K562 (cell line): ENCODE data around the gene TTC24. TPM values are rescaled to one million over a fixed set of nuclear protein-coding genes. Genes with fewer than 3 reads are reported as not detected.

Source experiments
- CBX5 ChIP-seq: IDR thresholded peaks from 2 replicates; pipeline ENCODE4 v1.6.1; 2014; ENCODE audit warnings: low read depth, borderline replicate concordance
- CCNT2 ChIP-seq: IDR thresholded peaks from 2 replicates; pipeline ENCODE4 v1.6.1; 2011; ENCODE audit warnings: borderline replicate concordance, low read depth, mild to moderate bottlenecking, moderate library complexity, mixed read lengths, low read length; ENCODE audit not compliant: insufficient read length; ENCODE audit errors: extremely low read depth
- CHD1 ChIP-seq: fragments of 200-600 bp; sonication (generic); IDR thresholded peaks from one replicate; pipeline ENCODE4 v1.6.1; 2012; ENCODE audit warnings: mild to moderate bottlenecking, moderate library complexity, low read length, inconsistent platforms
- CREM ChIP-seq: IDR thresholded peaks from 2 replicates; pipeline ENCODE4 v1.6.1; 2014; ENCODE audit warnings: antibody characterized with exemption, low read depth
- ERF ChIP-seq: fragments of 450-650 bp; formaldehyde crosslinking; IDR thresholded peaks from 2 replicates; pipeline ENCODE4 v1.4.0; 2020; ENCODE audit warnings: mild to moderate bottlenecking, mixed read lengths
- FOXA3 ChIP-seq, 2 experiments: fragments of 450-650 bp in 1 of 2; sonication (generic) in 1 of 2; formaldehyde crosslinking; IDR thresholded peaks in 1 of 2; conservative IDR thresholded peaks in 1 of 2; 2 replicates each; pipeline versions ENCODE4 v1.4.0 to v1.8.0; 2020 to 2022; ENCODE audit warnings: mild to moderate bottlenecking in 2 of 2, missing genetic modification reagents in 1 of 2
- GABPA ChIP-seq: fragments of 200-800 bp; sonication (Bioruptor generic); conservative IDR thresholded peaks from 2 replicates; pipeline ENCODE4 v1.6.1; 2016; ENCODE audit warnings: low read depth, missing genetic modification characterization, missing compliant biosample characterization
- GABPB1 ChIP-seq: sonication (generic); formaldehyde crosslinking; IDR thresholded peaks from 2 replicates; pipeline ENCODE4 v1.8.0; 2022; ENCODE audit warnings: mild to moderate bottlenecking, missing genetic modification reagents
- MTA1 ChIP-seq: fragments of 450-650 bp; IDR thresholded peaks from 2 replicates; pipeline ENCODE4 v1.6.1; 2017; ENCODE audit warnings: borderline replicate concordance
- PCBP1 ChIP-seq: fragments of 200-400 bp; formaldehyde crosslinking; IDR thresholded peaks from 2 replicates; pipeline ENCODE4 v1.6.1; 2018; ENCODE audit warnings: mild to moderate bottlenecking, low read depth, low read length; ENCODE audit not compliant: poor library complexity, severe bottlenecking
- PHF8 ChIP-seq: fragments of 200-600 bp; sonication (generic); IDR thresholded peaks from 2 replicates; pipeline ENCODE4 v1.6.1; 2012; ENCODE audit warnings: mixed run types, mild to moderate bottlenecking, inconsistent platforms, low read length, moderate library complexity, borderline replicate concordance
- TFAP4 ChIP-seq: sonication (generic); formaldehyde crosslinking; IDR thresholded peaks from 2 replicates; pipeline ENCODE4 v1.8.0; 2022; ENCODE audit warnings: missing genetic modification reagents, mild to moderate bottlenecking, moderate library complexity, borderline replicate concordance
- TGIF2 ChIP-seq: sonication (generic); formaldehyde crosslinking; IDR thresholded peaks from 2 replicates; pipeline ENCODE4 v1.8.1; 2022; ENCODE audit warnings: mild to moderate bottlenecking, missing genetic modification reagents, moderate library complexity
- ZNF316 ChIP-seq: fragments of 450-650 bp; IDR thresholded peaks from 2 replicates; pipeline ENCODE4 v1.6.1; 2016
- polyA plus RNA-seq, 8 experiments: library from polyadenylated mRNA; depleted of rRNA in 4 of 8; stranded (reverse) in 5 of 8; unstranded in 3 of 8; fragments of >200 nt; fragmentation: Nextera tagmentation in 2 of 8; fragmentation: Illumina TruSeq in 1 of 8; extraction: Ambion mirVana in 2 of 8; extraction: Trizol in 1 of 8; gene quantifications; 2 replicates each; pipeline versions ENCODE4 v1.2.1 to v1.2.3, GENCODE V29; 2011 to 2014; ENCODE audit warnings: inconsistent platforms in 1 of 8, missing spikeins in 1 of 8
- total RNA-seq, 7 experiments: library from RNA; depleted of rRNA in 6 of 7; stranded (reverse); fragments of >200 nt in 6 of 7; fragmentation: Illumina TruSeq in 2 of 7; extraction: Trizol in 2 of 7; gene quantifications; 2 replicates each; pipeline versions ENCODE4 v1.2.1 to v1.2.3, GENCODE V29; 2011 to 2021; ENCODE audit warnings: low replicate concordance in 1 of 7
- TF ChIP-seq, protein P1 (sequence below): fragments of 450-650 bp; IDR thresholded peaks from 2 replicates; pipeline ENCODE4 v1.6.1; 2016; ENCODE audit warnings: mild to moderate bottlenecking, moderate library complexity

The TTC24 gene
- total and polyA plus RNA-seq, 9 of the 15 experiments (the other 6 are each of a cell fraction or from before 2014, with no cell fraction given), result not detected

GRCh38 chr1:156623946-156624813, 44.7 kb downstream of the TTC24 start (continued):
- TF ChIP-seq GABPB1 (CRISPR knock-in tag) (peak; percentile 69; the same call in 1 of the 2 replicates), FOXA3 (CRISPR knock-in tag; conservative IDR thresholded peaks at IDR 0.05 in 1 of 2, IDR thresholded peaks at IDR 0.05 in 1 of 2) (peak in 1 of 2 experiments; percentile 30; a peak in 2 of 4 replicates), CREM (peak; percentile 97), MTA1 (peak; percentile 94), CHD1 (peak; percentile 59), CBX5 (peak; percentile 20; the same call in 1 of the 2 replicates), TGIF2 (CRISPR knock-in tag) (no peak), CCNT2 (peak; percentile 54), PHF8 (peak; percentile 68; the same call in 1 of the 2 replicates), ZNF316 (no peak), PCBP1 (peak; percentile 39), TFAP4 (CRISPR knock-in tag) (peak; percentile 55), ERF (peak; percentile 49; the same call in 1 of the 2 replicates), GABPA (tag) (no peak)
- TF ChIP-seq, protein P1, sequence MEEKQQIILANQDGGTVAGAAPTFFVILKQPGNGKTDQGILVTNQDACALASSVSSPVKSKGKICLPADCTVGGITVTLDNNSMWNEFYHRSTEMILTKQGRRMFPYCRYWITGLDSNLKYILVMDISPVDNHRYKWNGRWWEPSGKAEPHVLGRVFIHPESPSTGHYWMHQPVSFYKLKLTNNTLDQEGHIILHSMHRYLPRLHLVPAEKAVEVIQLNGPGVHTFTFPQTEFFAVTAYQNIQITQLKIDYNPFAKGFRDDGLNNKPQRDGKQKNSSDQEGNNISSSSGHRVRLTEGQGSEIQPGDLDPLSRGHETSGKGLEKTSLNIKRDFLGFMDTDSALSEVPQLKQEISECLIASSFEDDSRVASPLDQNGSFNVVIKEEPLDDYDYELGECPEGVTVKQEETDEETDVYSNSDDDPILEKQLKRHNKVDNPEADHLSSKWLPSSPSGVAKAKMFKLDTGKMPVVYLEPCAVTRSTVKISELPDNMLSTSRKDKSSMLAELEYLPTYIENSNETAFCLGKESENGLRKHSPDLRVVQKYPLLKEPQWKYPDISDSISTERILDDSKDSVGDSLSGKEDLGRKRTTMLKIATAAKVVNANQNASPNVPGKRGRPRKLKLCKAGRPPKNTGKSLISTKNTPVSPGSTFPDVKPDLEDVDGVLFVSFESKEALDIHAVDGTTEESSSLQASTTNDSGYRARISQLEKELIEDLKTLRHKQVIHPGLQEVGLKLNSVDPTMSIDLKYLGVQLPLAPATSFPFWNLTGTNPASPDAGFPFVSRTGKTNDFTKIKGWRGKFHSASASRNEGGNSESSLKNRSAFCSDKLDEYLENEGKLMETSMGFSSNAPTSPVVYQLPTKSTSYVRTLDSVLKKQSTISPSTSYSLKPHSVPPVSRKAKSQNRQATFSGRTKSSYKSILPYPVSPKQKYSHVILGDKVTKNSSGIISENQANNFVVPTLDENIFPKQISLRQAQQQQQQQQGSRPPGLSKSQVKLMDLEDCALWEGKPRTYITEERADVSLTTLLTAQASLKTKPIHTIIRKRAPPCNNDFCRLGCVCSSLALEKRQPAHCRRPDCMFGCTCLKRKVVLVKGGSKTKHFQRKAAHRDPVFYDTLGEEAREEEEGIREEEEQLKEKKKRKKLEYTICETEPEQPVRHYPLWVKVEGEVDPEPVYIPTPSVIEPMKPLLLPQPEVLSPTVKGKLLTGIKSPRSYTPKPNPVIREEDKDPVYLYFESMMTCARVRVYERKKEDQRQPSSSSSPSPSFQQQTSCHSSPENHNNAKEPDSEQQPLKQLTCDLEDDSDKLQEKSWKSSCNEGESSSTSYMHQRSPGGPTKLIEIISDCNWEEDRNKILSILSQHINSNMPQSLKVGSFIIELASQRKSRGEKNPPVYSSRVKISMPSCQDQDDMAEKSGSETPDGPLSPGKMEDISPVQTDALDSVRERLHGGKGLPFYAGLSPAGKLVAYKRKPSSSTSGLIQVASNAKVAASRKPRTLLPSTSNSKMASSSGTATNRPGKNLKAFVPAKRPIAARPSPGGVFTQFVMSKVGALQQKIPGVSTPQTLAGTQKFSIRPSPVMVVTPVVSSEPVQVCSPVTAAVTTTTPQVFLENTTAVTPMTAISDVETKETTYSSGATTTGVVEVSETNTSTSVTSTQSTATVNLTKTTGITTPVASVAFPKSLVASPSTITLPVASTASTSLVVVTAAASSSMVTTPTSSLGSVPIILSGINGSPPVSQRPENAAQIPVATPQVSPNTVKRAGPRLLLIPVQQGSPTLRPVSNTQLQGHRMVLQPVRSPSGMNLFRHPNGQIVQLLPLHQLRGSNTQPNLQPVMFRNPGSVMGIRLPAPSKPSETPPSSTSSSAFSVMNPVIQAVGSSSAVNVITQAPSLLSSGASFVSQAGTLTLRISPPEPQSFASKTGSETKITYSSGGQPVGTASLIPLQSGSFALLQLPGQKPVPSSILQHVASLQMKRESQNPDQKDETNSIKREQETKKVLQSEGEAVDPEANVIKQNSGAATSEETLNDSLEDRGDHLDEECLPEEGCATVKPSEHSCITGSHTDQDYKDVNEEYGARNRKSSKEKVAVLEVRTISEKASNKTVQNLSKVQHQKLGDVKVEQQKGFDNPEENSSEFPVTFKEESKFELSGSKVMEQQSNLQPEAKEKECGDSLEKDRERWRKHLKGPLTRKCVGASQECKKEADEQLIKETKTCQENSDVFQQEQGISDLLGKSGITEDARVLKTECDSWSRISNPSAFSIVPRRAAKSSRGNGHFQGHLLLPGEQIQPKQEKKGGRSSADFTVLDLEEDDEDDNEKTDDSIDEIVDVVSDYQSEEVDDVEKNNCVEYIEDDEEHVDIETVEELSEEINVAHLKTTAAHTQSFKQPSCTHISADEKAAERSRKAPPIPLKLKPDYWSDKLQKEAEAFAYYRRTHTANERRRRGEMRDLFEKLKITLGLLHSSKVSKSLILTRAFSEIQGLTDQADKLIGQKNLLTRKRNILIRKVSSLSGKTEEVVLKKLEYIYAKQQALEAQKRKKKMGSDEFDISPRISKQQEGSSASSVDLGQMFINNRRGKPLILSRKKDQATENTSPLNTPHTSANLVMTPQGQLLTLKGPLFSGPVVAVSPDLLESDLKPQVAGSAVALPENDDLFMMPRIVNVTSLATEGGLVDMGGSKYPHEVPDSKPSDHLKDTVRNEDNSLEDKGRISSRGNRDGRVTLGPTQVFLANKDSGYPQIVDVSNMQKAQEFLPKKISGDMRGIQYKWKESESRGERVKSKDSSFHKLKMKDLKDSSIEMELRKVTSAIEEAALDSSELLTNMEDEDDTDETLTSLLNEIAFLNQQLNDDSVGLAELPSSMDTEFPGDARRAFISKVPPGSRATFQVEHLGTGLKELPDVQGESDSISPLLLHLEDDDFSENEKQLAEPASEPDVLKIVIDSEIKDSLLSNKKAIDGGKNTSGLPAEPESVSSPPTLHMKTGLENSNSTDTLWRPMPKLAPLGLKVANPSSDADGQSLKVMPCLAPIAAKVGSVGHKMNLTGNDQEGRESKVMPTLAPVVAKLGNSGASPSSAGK, result peak; percentile 95
